Stimulated activated CD8-positive, alpha-beta memory T cell treated with anti-CD3 and anti-CD28 coated beads, Interleukin-12 subunit alpha, Interleukin-12 subunit beta, amount 100 ng/mL, for 4 hours (primary cell): ENCODE results near the gene TTLL9.

Experiments used
- DNase-seq: peaks from one replicate; pipeline ENCODE4 v3.0.0-alpha.2; 2020; ENCODE audit warnings: low read depth

The TTLL9 gene

DNA sequence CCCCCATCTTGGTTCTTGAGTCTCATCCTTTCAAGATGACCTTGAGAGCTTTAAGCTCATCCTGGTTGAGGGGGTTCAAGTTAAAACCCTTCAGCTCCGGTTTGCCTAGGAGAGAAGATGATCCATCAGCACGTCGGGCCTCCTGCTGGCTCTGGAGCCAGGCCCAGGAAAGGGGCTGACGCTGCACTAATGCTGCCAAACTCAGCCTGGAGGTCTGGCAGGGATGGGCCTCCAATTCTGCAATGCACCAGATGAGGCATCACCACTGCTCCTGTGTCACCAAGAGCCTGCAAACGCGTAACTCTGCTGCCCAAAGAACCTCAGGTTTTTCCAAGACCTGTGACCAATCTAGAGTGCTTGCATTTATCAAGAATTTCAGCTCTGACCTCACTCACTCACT is 75.4 kb downstream of the TTLL9 start:
- DNase-seq: no peak

DNA sequence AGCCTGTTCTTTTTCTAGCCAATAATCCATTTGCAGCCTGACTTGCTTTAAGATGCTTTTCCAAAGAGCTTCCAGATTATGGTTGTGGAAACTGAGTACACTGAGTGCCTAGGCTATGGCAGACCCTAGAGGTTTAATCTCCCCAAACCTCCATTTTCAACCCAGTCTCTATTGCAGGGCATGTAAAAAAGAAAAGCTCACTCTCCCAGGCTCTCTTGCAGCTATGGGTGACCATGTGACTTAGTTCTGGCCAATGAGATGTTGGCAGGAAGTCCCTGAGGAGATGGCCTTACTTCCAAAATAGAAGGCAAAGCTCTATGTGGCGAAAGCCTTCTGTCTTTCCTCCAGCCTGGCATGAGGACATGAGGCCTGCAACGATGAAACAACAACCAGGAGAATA is 77.6 kb downstream of the TTLL9 start:
- no peak for DNase-seq

DNA sequence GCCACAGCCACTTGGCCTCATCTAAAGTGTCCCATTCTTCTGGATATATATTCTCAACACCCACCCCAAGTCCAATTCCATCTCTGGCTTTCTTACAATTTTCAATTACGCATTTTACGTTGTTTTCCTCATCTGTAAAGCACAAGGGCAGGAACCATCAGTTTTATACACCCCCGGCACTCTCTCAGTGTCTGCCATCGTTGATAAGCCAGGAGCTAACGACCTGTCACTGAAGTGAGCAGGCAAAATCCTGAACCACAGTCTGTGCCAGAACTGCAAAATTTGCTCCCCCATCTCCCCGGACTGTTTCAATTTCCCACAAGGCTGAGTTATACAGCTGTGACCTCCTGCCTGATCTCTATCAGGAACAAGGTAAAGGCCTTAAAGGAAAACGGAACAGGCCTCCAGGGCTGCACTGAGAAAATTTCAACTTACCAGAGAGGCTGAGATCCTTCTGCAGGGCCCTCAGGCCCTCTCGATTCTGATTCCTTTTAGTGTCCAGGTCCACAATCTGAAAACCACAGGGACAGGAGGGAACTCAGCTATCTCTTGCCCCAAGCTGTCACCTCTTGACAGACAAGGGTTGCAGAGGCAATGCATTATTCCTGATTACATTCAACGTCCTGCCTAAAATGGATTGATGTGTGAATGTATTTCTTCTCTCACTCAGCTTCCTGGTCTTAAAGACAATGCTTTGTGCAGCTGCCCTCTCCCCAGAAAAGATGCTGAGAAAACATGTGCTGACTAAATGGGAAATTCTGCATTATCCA is 79.6 kb downstream of the TTLL9 start:
- no peak for DNase-seq

DNA sequence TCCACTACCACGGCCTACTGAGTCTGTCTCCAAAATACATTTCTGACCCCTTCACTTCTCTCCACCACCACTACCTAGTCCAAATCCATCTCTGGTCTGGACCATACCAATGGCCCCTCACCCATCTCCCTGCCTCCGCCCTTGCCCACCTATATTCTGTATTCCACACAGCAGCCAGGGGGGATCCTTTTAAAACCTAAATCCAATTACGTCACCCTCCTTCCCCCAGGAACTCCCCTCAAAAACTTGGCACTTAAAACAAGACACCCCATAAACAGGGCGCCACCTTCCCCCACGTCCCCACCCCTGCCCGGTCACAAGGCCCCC is 80.7 kb downstream of the TTLL9 start:
- DNase-seq: no peak

DNA sequence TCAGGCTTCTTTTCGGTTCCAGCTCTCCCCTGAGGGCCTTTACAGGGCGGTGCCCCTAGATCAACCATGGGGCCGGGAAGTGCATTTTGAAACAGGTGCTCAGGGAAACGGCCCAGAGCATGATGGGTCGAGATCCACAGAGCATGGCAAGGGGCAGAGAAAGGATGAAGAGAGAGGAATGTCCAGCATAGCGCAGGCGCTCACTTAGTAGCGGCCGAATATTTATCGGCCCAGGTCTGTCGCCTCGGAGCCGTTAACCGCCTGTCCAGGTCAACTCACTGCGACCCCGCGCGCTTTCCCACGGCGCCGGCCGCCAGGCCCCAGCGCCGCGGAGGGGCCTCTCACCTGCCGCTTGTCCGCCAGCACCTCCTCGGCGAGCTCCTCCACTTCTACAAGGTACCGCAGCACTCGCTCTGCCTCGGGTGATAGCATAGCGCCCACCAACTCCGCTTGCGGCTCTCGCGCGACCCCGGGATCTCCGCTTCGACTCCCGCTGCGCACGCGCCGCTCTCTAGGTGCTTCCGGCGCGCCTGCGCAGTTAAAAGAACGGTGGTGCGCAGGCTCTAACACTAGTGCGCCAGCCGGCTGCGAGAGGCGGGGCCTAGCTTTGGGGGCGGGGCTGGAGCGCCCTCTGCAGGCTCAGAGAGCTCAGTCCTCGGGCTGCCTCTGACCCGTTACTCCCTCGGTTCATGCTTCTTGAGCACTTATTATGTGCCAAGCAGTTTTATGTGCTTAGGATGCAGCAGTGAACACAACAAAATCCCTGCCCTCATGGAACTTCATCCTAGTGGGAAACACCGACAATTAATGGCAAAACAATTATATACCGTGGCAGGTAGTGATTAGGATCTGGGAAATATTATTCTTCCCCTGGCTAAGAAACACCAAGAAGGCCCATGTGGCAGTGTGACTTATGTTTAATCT is 81.4 kb downstream of the TTLL9 start, which contains the start of gene PDRG1:
PDRG1 (minus strand) TSS at position 517 of the 924 bp plus-strand sequence; CDS start at position 432, 85 bp downstream.
- DNase-seq: peak; percentile 95

DNA sequence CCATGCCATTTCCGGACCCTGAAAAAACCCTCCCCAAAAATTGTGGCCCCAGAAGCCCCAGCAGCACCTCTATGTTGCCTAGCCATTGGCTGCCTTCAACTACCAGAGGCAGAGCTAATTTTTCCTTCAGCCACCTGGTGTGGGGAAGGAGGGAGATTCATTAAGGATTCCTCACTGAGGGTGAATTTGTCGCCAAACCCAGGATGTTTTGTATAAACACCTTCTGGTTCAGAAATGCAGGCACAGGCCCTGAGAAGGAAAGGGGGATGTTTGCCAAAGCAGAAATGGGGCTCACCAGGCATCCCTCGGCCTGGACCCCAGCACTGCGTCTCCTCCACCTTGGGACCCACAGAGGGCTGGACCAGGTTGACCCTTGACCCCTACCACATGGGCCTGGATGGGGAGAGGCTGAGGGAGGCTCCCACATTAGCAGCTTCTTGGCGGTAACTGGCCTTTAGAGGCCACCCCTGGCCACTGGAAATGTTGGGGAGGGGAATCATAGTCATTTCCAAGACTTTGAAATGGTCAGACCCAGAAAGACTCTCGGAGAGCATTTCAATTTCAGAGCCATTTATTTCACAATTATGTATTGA is 83.2 kb downstream of the TTLL9 start:
- no peak for DNase-seq

DNA sequence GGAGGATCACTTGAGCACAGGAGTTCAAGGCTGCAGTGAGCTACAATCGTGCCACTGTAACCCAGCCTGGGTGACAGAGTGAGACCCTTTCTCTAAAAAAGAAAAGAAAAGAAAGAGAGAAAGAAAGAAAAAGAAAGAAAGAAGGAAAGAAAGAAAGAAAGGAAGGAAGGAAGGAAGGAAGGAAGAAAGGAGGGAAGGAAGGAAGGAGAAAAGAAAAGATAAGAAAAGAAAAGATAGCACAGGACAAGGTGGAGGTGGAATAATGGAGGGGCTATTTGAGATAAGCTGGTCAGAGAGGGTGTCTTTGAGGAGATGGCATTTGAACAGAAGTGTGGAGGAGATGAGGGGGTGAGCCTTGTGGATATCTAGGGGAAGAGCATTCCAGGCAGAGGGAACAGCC is 84.1 kb downstream of the TTLL9 start:
- no peak for DNase-seq

DNA sequence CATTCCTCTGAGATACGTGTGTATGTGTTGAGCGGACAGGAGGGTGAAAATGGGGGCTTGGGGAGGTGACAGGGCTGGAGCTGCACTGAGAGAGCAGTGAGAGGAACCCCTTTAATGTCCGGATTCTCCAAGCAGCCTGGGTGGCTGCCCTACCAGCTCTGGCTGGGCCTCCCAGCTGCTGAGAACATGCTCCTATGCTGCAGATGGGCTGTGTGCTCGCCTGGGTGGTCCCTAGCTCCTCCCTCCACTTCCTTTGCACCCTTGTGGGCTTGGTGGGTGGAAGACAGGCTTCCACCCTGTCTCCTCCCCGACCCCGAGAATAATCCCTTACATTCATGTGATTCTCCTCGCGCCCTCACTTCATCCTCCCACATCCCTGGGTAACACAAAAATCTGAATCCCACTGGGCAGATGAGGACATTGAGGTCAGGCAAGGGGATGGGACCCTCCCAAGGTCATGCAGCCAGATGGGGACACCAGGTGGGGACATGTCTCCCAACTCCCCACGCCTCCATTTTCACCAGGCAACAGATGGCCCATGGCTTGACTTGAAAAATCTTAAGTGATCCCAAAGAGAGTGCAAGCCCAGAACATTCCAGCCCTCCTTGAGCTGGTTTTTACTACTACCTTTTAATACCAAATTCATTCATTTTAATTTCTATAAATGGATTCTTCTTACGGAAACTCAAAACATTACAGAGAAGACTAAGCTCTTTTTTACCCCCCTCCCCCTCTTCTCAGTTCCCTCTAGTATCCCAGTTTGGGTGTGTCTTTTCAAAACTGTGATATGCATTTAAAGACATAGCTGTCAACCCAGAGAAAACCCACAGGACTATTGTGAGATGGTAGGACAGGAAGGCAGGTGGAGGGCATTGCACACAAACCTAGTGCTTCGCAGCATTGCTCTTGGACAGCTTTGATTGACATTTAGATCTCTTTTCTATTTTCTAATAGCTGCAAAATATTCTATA is 86.4 kb downstream of the TTLL9 start:
- DNase-seq: no peak

DNA sequence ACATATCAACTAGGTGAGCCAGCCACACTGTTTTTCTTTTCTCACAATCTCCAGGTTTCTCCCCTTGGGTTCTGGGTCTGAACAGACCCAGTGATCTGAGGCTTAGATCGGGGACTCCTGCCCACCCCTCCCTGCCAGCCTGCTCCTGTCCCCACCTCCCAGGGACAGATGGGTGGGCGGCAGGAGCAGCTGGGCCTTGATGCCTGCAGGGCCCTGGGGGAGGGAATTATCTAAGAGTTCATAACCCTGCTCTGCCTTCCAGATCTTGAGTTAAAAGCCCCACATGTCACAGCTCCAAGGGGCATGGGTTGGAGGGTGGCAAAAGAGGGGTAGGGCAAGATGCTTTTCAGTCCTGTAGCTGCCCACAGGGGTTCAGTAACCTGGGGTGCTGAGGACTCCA is 92.3 kb downstream of the TTLL9 start:
- DNase-seq: no peak

DNA sequence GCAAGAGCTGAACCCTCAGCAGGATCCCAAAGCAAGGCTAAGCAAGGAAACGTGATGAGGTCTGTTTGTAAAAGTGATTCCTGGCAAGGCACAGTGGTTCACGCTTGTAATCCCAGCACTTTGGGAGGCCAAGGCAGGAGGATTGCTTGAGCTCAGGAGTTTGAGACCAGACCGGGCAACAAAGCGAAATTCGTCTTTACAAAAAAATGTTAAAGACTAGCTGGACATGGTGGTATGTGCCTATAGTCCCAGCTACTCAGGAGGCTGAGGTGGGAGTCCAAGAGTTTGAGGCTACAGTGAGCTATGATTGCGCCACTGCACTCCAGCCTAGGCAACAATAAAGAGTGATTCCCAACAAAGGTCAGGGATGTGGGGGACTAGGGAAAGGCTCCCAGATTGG is 93.5 kb downstream of the TTLL9 start:
- DNase-seq: no peak

DNA sequence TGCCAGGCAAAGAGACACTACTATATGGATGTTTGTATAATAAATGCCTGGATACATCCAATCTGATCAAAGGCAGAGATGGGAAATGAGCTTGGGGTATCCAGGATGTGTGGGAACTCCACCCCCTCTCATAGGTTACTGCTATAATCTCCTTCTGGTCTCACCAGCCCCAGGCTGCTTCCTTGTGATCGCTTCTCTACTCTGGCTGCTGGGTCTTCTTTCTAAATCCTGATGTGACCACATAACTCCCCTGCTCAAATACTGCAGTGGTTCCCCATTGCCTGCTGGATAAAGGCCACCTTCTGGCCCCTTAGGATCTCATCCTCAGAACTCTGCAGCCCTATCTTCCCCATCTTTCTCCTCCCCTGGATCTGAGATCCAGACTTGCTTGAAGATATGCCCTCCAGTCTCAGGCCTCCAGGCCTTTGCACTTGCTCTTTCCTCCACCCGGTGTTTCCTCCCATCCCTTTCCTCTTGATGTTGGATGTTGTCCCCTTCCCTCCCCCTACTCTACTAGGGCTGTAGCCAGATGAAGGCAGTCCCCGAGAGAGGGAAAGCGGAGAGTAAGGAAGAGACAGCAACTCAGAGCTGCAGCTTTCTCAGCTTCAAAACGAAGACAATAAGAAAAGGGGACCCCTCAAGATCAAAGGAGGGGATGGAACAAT is 96.7 kb downstream of the TTLL9 start:
- DNase-seq: no peak

DNA sequence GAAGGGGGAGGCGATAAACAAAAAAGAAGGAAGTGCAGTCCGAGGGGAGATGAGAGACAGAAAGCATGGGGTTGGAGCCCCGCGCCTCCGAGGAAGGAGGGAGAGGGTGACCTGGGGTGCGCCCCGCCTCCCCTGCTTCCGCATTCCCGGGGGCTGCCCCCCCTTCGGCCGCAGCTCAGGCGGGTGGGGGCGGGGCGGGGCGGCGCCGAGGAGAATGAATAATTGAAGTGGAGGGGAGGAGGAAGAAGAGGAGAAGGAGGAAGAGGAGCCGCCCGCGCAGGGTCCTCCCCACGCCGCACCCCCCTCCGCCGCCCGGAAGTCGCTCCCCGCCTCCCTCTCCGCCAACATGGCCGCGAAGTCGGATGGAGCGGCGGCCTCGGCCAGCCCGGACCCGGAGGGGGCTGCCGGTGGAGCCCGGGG is 97.4 kb downstream of the TTLL9 start, which contains the start of gene XKR7:
XKR7 (plus strand) TSS at position 322 of the 420 bp plus-strand sequence; CDS start at position 347, 25 bp downstream.
- DNase-seq: peak; percentile 3

DNA sequence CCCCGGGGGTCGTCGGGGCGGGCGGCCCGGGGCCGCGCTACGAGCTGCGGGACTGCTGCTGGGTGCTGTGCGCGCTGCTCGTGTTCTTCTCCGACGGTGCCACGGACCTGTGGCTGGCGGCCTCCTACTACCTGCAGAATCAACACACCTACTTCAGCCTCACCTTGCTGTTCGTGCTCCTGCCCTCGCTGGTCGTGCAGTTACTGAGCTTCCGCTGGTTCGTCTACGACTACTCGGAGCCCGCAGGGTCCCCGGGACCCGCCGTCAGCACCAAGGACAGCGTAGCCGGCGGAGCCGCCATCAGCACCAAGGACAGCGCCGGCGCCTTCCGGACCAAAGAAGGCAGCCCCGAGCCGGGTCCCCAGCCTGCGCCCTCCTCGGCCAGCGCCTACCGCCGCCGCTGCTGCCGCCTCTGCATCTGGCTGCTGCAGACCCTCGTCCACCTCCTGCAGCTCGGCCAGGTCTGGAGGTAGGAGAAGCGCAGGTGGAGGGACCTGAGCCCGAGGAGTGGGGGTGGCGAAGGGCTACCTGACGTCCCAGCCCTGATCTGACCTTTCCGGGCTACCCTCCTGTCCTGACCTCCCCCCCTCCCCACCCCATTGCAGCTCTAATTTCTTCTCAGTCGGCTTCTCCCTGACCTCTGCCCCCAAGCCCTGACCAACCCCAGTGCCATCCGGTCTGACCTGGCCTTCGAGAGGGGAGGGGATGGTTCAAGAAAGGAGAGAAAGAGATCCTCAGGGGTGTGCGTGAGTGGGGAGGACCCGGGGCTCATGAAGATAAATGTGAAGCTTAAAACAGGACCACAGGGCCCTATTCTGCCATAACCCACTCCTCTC is 98.1 kb downstream of the TTLL9 start:
- peak; percentile 50 for DNase-seq

DNA sequence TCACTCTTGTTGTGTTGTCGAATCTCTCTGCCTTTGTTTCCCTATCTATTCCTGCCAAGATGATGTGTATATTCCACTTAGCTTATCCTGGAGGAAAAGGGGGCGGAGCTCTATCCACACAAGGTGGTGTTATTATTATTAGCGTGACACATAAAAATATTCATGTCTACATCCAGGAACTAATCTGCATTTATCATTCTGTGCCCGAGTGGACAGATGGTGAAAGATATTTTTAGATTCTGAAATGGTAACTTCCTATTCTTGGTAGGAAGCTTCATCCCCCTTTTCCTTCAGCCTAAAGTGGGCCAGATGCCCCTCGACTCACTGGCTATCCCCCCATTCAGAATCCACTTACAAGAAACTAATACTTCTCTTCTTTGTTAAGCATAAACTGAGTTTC is 99.6 kb downstream of the TTLL9 start:
- no peak for DNase-seq

DNA sequence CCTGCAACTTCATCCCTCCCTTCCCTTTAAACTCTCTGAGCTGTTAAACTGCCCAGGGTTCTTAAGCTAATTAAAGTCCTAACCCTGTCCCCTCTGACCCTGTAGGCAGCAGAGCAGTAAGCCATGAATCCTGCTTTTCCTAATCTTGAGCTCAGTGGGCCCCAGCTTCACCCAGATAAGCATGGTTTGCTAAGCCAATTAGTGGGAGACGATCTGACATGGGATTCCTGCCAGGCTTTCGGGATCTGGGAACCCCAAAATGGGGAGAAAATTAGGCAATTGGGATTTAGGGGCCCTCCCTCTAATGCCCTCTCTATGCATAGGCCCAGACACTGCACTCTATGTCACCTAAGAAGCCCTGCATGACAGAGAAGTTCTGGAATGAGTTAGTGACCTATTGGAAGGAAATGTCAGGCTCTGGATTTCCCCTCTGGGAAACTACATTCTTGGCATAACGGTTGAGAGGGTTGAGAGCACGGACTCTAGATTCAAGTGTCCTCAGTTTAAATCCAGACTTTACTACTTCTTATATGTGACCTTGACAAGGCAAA is 102.1 kb downstream of the TTLL9 start:
- DNase-seq: no peak

DNA sequence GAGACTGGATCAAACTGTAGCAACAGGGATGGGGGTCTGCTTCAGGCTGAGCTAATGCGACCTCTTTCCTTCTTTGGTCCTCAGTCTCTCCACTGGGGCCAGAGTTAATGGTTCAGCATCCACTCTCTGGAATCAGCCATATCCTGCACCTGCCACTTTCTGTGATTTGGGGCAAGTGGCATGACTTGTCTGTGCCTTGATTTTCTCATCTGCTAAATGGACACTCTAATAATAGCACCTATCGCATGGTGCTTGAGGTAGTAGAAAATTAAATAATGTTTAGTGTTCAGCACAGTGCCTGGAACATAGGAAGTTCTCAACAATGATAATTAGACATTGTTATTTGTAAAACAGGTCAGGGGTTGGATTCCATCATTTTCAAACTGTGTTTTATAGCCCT is 103.9 kb downstream of the TTLL9 start:
- no peak for DNase-seq

DNA sequence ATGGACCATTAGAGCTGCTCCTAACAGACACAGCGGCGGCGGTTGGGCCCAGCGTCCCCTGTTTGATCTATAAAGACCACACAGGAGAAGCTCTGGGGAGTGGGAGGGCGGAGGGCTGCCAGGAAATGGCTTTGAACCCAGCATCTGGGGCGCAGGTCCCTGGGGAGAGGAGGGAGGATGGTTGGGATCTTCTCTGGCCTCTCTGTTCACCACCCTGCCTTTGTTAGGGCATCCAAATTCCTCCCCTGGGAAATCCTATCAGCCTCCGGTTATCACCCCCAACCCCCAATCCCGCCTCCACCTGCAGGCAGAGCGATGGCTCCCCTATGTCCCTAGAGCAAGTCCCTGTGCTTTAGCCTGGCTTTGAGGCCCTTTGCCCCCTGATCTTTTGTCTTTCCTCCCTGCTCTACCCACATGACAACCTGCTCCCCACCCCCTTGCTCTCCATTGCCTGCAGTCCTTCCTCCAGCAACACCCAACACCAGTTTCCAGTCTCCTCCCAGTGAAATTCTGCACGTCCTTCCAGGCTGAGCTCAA is 104.6 kb downstream of the TTLL9 start:
- no peak for DNase-seq

DNA sequence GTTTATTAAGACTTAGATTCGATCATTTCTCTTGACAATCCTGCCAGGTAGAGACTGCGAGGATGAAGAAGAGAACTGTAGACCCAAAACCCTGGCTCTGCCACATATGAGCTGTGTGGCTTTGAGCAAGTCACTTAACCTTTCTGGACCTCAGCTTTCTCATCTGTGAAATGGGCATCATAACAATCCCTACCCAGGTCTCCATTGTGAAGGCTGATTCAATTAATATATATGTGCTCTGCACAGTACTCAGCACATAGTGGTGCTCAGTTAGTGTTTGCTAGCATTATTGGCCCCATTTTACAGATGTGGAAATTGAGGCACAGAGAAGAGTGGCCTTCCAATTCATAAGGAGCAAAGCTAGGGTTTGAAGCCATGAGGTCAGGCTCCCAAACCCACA is 105.4 kb downstream of the TTLL9 start:
- DNase-seq: no peak

DNA sequence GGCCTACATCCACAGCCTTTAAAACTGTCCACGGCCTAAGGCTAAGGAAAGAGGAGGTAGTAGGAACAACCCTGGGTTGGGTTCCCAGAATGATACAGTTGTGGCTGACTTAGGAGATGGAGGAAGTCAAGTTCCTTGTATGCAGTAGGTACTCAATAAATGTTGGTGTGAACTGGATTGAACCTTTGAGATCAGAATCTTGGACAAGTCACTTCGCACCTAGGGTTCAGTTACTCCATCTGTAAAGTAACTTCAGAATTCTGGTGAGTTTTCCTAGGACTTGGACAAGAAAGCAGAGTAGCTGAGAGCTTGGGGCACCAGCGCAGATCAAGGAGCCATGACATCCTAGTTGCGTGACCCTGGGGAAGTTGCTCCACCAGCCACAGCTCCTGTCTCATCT is 106.6 kb downstream of the TTLL9 start:
- DNase-seq: no peak
